Measurements from ENCODE around the gene TKTL1. TPM values are rescaled to one million over a fixed set of nuclear protein-coding genes. Genes with fewer than 3 reads are reported as not detected.
"Not testable (repeated sequence)": the region's sequence is repeated elsewhere in the genome, so short reads cannot be mapped to it uniquely, and the experiment has no call there.

The TKTL1 gene
- total and polyA plus RNA-seq, 2 of the 4 experiments (the other 2 are of a cell fraction), result not detected

- H2BK15ac ChIP-seq (ENCODE audit: low read depth, low read length); H3K27ac ChIP-seq (ENCODE audit: insufficient read depth, low read length); H3K4me3 ChIP-seq (ENCODE audit: insufficient read depth, low read depth, low read length); H3K79me1 ChIP-seq (ENCODE audit: low read depth in 1 of 2, low read length in 2 of 2); H3K18ac ChIP-seq (ENCODE audit: low read depth, low read length); H3K4me1 ChIP-seq (ENCODE audit: control insufficient read depth, insufficient read depth, low read length); POLR2A ChIA-PET (ENCODE audit: unreplicated experiment); H3K9ac ChIP-seq (ENCODE audit: low read depth, low read length); H3K56ac ChIP-seq (ENCODE audit: extremely low read depth, insufficient read depth, low read length); in situ Hi-C loops (cut with MboI; ENCODE audit: low sequenced_read_pairs); H4K91ac ChIP-seq (ENCODE audit: insufficient read depth, low read depth, low read length); H4K5ac ChIP-seq (ENCODE audit: low read depth, low read length); H3K36me3 ChIP-seq (ENCODE audit: control insufficient read depth, insufficient read depth, low read length); H2BK20ac ChIP-seq (ENCODE audit: low read depth, low read length); H3K9me1 ChIP-seq (ENCODE audit: insufficient read depth, low read length); DNase-seq; H2BK5ac ChIP-seq (ENCODE audit: low read depth, low read length, poor library complexity, severe bottlenecking); H4K8ac ChIP-seq (ENCODE audit: low read depth in 2 of 2, low read length in 2 of 2); H2AFZ ChIP-seq (replicated peaks; ENCODE audit: low read length, poor library complexity); H3K9me3 ChIP-seq (ENCODE audit: control insufficient read depth, insufficient read depth, low read length); ATAC-seq (ENCODE audit: low read depth); H2AK5ac ChIP-seq (ENCODE audit: low read depth, low read length); H2BK120ac ChIP-seq (ENCODE audit: low read depth, low read length); CTCF ChIA-PET; H3K27me3 ChIP-seq (ENCODE audit: control insufficient read depth, insufficient read depth, low read length); H2AK9ac ChIP-seq (replicated peaks; ENCODE audit: low read depth, low read length, poor library complexity); intact Hi-C loops (cut with micrococcal nuclease); H3K23ac ChIP-seq (ENCODE audit: low read depth, low read length); H3K4me2 ChIP-seq (ENCODE audit: low read depth, low read length); dilution Hi-C loops (cut with HindIII; ENCODE audit: low sequenced_read_pairs, unreplicated experiment); BruUV-seq (replicated peaks); H3K14ac ChIP-seq (replicated peaks; ENCODE audit: low read depth, low read length); H4K20me1 ChIP-seq (ENCODE audit: insufficient read depth, low read length); H3K4ac ChIP-seq (ENCODE audit: low read depth, low read length): not testable (repeated sequence)
- no CpG with 5 or more reads among the region's 16 CpGs for WGBS, 2 experiments (ENCODE audit: extremely low coverage in 2 of 2, insufficient read length in 1 of 2)
These were observed 47.5 kb downstream of the TKTL1 start for GRCh38 chrX:154343063-154343462.

GRCh38 chrX:154343620-154344019 lies 48.0 kb downstream of the TKTL1 start:
- H2AK9ac ChIP-seq (replicated peaks; ENCODE audit: low read depth, low read length, poor library complexity); intact Hi-C loops (cut with micrococcal nuclease); H3K4me1 ChIP-seq (ENCODE audit: control insufficient read depth, insufficient read depth, low read length); H3K9me1 ChIP-seq (ENCODE audit: insufficient read depth, low read length); H3K27me3 ChIP-seq (ENCODE audit: control insufficient read depth, insufficient read depth, low read length); H4K91ac ChIP-seq (ENCODE audit: insufficient read depth, low read depth, low read length); H2BK20ac ChIP-seq (ENCODE audit: low read depth, low read length); H2BK120ac ChIP-seq (ENCODE audit: low read depth, low read length); H4K5ac ChIP-seq (ENCODE audit: low read depth, low read length); H3K4me3 ChIP-seq (ENCODE audit: insufficient read depth, low read depth, low read length); H2AFZ ChIP-seq (replicated peaks; ENCODE audit: low read length, poor library complexity); H3K79me1 ChIP-seq (ENCODE audit: low read depth in 1 of 2, low read length in 2 of 2); H3K14ac ChIP-seq (replicated peaks; ENCODE audit: low read depth, low read length); H3K4ac ChIP-seq (ENCODE audit: low read depth, low read length); H3K18ac ChIP-seq (ENCODE audit: low read depth, low read length); H3K23ac ChIP-seq (ENCODE audit: low read depth, low read length); H4K8ac ChIP-seq (ENCODE audit: low read depth in 2 of 2, low read length in 2 of 2); H2AK5ac ChIP-seq (ENCODE audit: low read depth, low read length); H2BK5ac ChIP-seq (ENCODE audit: low read depth, low read length, poor library complexity, severe bottlenecking); H3K9me3 ChIP-seq (ENCODE audit: control insufficient read depth, insufficient read depth, low read length); DNase-seq; BruUV-seq (replicated peaks); H3K27ac ChIP-seq (ENCODE audit: insufficient read depth, low read length); H2BK15ac ChIP-seq (ENCODE audit: low read depth, low read length); H3K4me2 ChIP-seq (ENCODE audit: low read depth, low read length); in situ Hi-C loops (cut with MboI; ENCODE audit: low sequenced_read_pairs); H3K56ac ChIP-seq (ENCODE audit: extremely low read depth, insufficient read depth, low read length); dilution Hi-C loops (cut with HindIII; ENCODE audit: low sequenced_read_pairs, unreplicated experiment); POLR2A ChIA-PET (ENCODE audit: unreplicated experiment); H3K36me3 ChIP-seq (ENCODE audit: control insufficient read depth, insufficient read depth, low read length); H3K9ac ChIP-seq (ENCODE audit: low read depth, low read length); CTCF ChIA-PET; ATAC-seq (ENCODE audit: low read depth): not testable (repeated sequence)
- WGBS, 2 experiments (ENCODE audit: extremely low coverage in 2 of 2, insufficient read length in 1 of 2), result no CpG with 5 or more reads among the region's 20 CpGs
- peaks cover 15% of the 10 kb centered on the region for H4K20me1 ChIP-seq (ENCODE audit: insufficient read depth, low read length)
